ENCODE data around the gene CSTPP1.

CSTPP1 gene

DNA sequence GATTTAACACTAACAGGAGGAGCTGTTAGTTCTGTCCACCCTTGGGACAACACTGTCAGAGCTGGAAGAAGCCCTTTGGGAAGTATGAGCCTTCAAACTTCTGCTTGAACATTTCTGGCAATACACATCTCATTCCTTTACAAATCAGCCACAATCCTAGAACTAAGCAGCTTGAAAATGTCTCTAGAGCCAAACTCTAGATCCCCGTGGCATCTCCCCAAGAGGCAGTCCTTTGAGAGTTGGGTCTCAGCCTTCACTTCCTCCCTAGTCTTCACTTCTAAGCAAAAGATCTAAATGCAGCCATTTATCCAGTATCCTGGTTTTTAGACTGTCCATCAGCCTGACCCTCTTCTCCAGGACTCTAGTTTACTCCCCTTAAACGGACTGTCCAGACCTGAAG lies 213.2 kb downstream of the CSTPP1 start:
- Mint-ChIP-seq H3K4me3 (no peak overlapping the region), H3K9me3 (no peaks in the 10 kb centered on the region), H3K4me1 (ENCODE audit: low read depth) (peaks cover 7% of the 10 kb centered on the region), H3K27ac (no peak overlapping the region), H3K36me3 (ENCODE audit: low read depth) (no peaks in the 10 kb centered on the region), H3K27me3 (ENCODE audit: low read depth) (no peaks in the 10 kb centered on the region)
- DNase-seq (ENCODE audit: low spot score), result no peak

DNA sequence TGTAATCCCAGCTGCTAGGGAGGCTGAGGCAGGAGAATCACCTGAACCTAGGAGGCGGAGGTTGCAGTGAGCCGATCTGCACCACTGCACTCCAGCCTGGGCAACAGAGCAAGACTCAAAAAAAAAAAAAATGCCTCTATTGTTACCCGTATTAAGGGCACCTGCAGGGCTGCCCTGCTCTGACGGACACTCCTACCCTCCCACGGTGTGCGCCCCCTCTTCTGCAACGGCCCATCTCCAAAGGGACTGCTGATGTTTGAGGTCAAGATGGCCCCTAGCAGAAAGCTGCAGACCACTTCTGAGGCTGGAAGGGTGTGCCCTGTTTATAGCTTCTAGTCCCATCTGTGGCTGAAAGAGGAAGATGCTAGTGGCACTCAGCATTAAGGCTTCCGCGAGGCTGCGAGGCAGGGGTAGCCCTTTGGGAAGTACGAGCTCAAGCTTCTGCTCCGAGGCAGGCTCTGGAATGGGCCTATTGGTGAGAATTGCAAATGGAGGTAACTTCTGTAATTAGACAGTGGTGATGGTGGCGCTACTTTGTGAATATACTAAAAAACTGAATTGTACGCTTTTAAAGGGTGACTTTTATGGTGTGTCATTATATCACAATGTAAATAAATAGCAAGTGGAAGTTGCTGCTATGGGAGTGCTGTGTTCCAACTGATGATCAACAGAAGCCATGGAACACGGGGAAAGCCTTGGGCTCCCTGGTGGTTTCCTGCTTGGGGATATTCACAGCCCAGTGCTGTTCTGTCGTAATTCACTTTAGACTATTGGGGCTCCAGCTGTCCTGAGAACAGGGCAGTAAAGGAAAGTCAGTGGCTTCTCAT lies 215.8 kb downstream of the CSTPP1 start:
- no peaks in the 10 kb centered on the region for H3K9me3 Mint-ChIP-seq
- peaks cover 18% of the 10 kb centered on the region for H3K4me1 Mint-ChIP-seq (ENCODE audit: low read depth)
- no peak overlapping the region for H3K27ac Mint-ChIP-seq
- no peak for DNase-seq (ENCODE audit: low spot score)
- H3K4me3 Mint-ChIP-seq, result no peak overlapping the region
- peaks cover 4% of the 10 kb centered on the region for H3K36me3 Mint-ChIP-seq (ENCODE audit: low read depth)
- no peaks in the 10 kb centered on the region for H3K27me3 Mint-ChIP-seq (ENCODE audit: low read depth)

DNA sequence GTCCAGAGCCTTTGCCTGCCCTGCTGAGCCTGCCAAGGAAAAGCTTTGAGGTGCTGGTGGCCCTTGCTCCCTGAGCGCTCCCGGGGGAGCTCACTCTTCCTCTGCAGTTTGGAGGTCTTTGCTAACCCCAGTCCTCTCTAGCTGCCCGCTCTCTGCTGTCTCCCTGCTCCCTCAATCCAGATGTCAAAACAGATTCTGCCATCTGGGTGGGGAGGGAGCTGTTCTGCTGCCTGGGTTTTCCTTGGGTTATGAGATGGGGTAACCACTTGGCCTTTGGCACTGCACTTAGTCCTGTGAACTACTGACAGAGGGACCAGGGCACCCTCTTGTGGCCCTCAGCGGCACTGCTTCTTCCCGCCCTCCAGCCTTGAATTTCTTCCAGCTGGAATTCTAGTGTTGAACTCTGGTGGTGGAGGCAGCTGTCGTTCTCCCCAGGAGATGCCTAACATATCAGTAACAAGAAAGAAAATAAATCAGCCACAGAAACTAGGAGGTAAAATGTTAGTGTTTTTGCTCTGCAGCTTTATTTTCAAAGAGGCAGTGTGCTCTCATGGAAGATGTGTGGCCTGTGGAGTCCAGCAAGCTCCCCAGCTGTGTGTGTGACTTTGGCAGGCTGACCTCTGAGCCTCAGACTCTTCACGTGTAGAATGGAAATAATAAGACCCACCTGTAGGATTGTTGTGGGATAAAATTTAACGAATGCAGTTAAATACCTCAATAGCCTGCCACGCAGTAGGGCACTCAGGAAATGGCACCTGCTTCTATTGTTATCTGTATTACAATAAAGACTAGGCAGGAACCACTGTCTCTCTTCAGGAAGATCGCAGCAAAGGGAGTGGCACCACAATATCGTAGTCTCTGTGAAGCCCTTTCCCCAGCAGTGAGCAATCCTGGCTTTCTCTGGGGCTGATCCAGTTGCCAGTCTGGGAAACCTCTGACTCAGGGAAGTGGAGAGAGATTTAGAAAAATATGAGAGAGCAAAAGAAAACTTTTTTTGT lies 216.7 kb downstream of the CSTPP1 start:
- Mint-ChIP-seq H3K27me3 (ENCODE audit: low read depth) (no peaks in the 10 kb centered on the region), H3K9me3 (no peaks in the 10 kb centered on the region), H3K4me3 (no peak overlapping the region), H3K36me3 (ENCODE audit: low read depth) (peaks cover 4% of the 10 kb centered on the region), H3K27ac (no peak overlapping the region), H3K4me1 (ENCODE audit: low read depth) (peaks cover 18% of the 10 kb centered on the region)
- DNase-seq (ENCODE audit: low spot score), result peak; percentile 35

DNA sequence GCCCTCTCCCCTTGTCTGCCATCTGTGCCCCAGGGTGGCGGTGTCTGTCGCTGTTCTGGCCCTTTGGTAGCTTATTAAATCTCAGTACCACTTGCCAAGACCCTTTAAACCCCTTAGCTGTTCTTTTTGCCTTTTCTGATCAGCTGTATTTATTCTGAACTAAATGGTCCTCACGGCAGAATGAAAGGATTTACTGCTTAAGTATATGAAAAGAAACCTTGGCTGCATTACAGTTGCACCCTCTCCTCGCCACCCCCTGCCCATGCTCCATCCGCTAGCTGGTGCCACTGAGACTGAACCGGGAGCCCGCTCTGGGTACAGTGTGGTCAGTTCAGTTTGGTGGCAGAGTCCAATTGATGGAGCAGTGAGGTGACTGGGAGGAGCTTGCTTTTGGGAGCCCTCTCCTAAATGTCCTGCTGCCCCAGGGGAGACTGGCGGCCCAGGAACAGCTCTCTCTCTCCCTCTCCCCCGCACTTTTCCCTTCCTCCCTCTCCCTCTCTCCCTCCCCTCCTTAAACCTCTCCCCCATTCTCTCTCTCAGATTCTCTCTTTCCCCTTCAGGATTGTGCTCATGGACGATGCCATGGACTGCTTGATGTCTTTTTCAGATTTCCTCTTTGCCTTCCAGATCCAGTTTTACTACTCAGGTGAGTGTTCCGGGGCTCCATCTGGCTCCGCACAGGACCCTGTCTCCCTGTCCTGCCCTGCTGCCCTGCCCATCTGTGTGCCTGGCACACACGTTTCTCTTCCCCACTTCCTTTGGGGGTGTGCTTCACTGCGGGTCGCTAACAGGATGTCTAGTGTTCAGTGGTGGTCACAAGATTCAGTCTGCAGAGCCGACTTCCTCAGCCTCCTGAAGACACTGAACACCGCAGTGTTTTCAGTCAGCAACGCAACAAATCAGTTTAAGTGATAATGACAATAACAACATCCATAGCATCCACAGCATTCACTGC lies 218.3 kb downstream of the CSTPP1 start:
- Mint-ChIP-seq H3K4me1 (ENCODE audit: low read depth) (peaks cover 18% of the 10 kb centered on the region), H3K36me3 (ENCODE audit: low read depth) (peaks cover 4% of the 10 kb centered on the region), H3K4me3 (peak overlapping the region; percentile 67), H3K27ac (peak overlapping the region; percentile 61), H3K9me3 (no peaks in the 10 kb centered on the region), H3K27me3 (ENCODE audit: low read depth) (no peaks in the 10 kb centered on the region)
- DNase-seq (ENCODE audit: low spot score), result no peak

DNA sequence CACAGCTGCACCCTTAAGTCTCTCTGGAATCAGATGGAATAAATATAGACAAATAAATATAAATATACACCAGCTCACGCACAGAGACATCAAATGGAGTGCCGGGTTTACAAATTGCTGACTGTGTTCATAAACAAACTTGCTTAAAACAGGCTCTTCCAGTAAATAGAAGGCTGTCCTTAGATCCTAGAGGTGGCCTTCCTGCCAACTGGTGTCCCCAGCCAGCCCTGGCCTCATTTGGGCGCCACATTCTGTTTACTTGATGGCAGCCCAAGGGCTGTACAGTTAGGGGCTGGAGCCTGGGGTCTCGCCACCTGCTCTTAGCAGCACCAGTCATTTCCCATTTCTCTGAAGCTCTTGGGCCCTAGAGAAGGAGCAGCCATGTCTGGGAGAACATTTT lies 219.3 kb downstream of the CSTPP1 start:
- no peak overlapping the region for H3K27ac Mint-ChIP-seq
- H3K27me3 Mint-ChIP-seq (ENCODE audit: low read depth), result no peaks in the 10 kb centered on the region
- H3K36me3 Mint-ChIP-seq (ENCODE audit: low read depth), result peaks cover 4% of the 10 kb centered on the region
- peaks cover 18% of the 10 kb centered on the region for H3K4me1 Mint-ChIP-seq (ENCODE audit: low read depth)
- DNase-seq (ENCODE audit: low spot score), result no peak
- no peak overlapping the region for H3K4me3 Mint-ChIP-seq
- H3K9me3 Mint-ChIP-seq, result no peaks in the 10 kb centered on the region

DNA sequence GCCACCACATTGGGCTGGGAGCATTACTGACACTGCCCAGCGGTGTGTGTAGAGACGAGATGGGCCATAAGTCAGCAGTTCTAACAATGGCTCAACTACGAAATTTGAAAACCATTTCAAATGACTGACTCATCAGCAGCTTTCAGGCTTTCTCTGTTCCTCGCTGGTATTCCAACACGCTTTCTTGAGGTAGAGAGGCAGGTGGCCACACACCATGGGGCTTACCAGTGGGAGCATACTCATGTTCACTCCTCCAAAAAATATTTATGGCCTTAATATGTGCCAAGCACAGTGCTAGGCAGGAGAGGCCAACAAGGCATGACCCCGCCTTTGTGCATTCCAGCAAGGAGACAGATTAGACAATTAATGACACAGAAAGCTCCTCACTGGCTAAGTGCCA lies 219.8 kb downstream of the CSTPP1 start:
- H3K27me3 Mint-ChIP-seq (ENCODE audit: low read depth), result no peaks in the 10 kb centered on the region
- peaks cover 4% of the 10 kb centered on the region for H3K36me3 Mint-ChIP-seq (ENCODE audit: low read depth)
- H3K4me1 Mint-ChIP-seq (ENCODE audit: low read depth), result peaks cover 18% of the 10 kb centered on the region
- DNase-seq (ENCODE audit: low spot score), result no peak
- no peaks in the 10 kb centered on the region for H3K9me3 Mint-ChIP-seq
- no peak overlapping the region for H3K4me3 Mint-ChIP-seq
- H3K27ac Mint-ChIP-seq, result no peak overlapping the region

DNA sequence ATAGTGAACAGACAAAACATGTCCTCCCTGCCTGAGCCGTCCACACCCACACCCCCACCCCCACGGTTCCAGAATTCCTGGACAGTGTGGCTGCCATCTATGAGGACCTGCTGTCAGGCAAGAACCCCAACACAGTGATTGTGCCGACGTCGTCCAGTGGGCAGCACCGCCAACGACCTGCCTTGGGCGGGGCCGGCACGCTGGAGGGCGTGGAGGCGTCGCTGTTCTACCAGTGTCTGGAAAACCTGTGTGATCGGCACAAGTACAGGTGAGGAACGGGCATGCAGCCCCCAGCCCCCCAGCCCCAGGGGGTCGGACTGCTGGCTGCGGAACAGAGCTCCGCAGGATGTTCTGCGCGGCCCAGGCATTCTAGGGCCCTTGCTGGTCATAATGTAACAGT lies 220.4 kb downstream of the CSTPP1 start:
- H3K9me3 Mint-ChIP-seq, result no peaks in the 10 kb centered on the region
- H3K27ac Mint-ChIP-seq, result no peak overlapping the region
- peaks cover 18% of the 10 kb centered on the region for H3K4me1 Mint-ChIP-seq (ENCODE audit: low read depth)
- no peaks in the 10 kb centered on the region for H3K27me3 Mint-ChIP-seq (ENCODE audit: low read depth)
- H3K4me3 Mint-ChIP-seq, result no peak overlapping the region
- DNase-seq (ENCODE audit: low spot score), result no peak
- H3K36me3 Mint-ChIP-seq (ENCODE audit: low read depth), result peaks cover 4% of the 10 kb centered on the region

DNA sequence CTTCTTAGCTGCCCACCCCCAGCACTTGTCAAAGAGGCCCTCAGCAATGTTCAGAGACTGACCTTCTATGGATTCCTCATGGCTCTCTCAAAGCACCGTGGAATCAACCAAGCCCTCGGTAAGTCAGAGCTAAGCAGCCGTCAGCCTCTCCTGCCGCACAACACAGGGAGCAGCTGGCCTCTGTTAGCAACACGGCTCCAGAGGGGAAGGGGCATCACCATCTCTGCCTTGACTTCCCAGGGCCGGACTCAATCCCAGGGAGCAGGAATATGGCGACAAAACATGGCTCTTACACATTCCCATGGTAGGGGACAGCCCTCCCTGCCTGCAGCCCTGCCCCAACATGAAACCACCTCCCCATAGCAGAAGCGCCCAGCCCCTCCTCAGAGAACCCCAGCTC lies 221.2 kb downstream of the CSTPP1 start:
- Mint-ChIP-seq H3K9me3 (no peaks in the 10 kb centered on the region), H3K27me3 (ENCODE audit: low read depth) (no peaks in the 10 kb centered on the region), H3K27ac (no peak overlapping the region), H3K36me3 (ENCODE audit: low read depth) (peaks cover 4% of the 10 kb centered on the region), H3K4me1 (ENCODE audit: low read depth) (peaks cover 18% of the 10 kb centered on the region), H3K4me3 (no peak overlapping the region)
- DNase-seq (ENCODE audit: low spot score), result no peak

DNA sequence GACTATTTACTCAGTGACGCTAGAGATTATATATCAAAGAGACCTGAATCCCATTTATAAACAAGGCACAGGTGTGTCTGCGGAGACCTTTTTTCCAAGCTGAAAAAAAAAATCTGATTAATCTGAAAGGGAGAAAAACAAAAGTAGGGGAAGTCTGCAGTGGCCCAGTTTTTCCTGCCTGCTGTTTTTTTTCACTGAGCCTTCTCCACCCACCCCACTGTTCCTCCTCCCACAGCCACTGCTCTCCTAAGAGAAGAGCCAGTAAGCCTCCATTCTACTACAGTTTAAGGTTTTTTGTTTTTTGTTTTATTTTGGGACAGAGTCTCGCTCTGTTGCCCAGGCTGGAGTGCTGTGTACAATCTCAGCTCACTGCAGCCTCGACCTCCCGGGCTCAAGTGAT lies 221.7 kb downstream of the CSTPP1 start:
- no peaks in the 10 kb centered on the region for H3K27me3 Mint-ChIP-seq (ENCODE audit: low read depth)
- H3K9me3 Mint-ChIP-seq, result no peaks in the 10 kb centered on the region
- H3K4me3 Mint-ChIP-seq, result no peak overlapping the region
- no peak for DNase-seq (ENCODE audit: low spot score)
- peaks cover 17% of the 10 kb centered on the region for H3K4me1 Mint-ChIP-seq (ENCODE audit: low read depth)
- no peak overlapping the region for H3K27ac Mint-ChIP-seq
- H3K36me3 Mint-ChIP-seq (ENCODE audit: low read depth), result peaks cover 4% of the 10 kb centered on the region

DNA sequence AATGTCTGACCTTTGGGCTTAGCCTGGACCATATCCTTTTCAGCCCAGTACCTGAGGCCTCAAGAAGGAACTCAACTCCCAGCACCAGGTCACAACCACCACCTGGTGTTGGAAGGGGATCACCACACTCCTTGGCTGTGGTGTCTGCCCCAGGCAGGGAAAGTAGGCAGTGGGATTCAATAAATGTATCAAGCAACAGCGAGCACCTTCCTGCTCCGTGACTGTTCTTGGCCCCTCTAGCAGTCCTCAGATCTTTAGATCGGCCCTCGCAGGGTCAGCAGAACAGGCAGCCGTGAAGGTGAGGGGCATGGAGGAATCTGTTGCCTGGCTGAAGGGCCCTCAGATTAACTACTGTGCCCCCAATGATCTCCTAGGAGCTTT lies 224.2 kb downstream of the CSTPP1 start:
- no peak overlapping the region for H3K27ac Mint-ChIP-seq
- no peaks in the 10 kb centered on the region for H3K27me3 Mint-ChIP-seq (ENCODE audit: low read depth)
- no peaks in the 10 kb centered on the region for H3K9me3 Mint-ChIP-seq
- H3K4me3 Mint-ChIP-seq, result no peak overlapping the region
- H3K4me1 Mint-ChIP-seq (ENCODE audit: low read depth), result peaks cover 2% of the 10 kb centered on the region
- H3K36me3 Mint-ChIP-seq (ENCODE audit: low read depth), result peaks cover 8% of the 10 kb centered on the region
- DNase-seq (ENCODE audit: low spot score), result no peak

DNA sequence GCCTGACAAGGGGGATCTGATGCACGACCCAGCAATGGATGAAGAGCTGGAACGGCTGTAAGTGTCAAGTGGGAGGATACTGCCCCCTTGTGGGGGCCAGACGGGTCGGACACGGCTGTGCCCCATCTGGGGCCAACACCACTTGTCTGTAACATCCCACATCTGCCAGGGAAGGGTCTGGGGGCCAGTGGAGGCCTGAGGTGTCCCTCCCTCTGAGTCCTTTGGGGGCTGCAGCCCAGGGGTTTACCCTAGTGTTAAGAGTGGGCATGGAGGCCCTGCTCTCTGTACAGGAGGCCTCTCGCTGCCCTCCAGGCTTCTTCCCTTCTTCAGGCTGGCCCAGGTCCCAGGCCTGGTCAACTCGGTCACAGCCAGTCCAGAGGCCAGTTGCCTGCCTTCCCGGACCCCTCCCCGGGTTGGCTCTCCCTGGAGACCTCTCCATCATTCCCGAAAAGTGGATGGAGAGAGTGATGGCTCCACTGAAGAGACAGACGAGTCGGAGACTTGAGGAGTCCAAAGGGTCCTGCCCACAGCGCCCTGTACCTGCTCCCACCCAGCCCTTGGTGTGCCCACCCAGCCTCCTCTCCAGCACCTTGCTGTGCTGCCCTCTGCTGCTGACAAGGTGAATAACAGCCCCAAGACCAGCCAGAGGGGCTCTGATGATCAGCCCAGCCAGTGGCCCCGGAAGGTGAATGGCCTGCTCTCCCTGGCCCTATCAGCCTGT lies 224.7 kb downstream of the CSTPP1 start:
- Mint-ChIP-seq H3K36me3 (ENCODE audit: low read depth) (peaks cover 8% of the 10 kb centered on the region), H3K27me3 (ENCODE audit: low read depth) (no peaks in the 10 kb centered on the region), H3K9me3 (no peaks in the 10 kb centered on the region), H3K27ac (no peak overlapping the region), H3K4me3 (no peak overlapping the region), H3K4me1 (ENCODE audit: low read depth) (peaks cover 2% of the 10 kb centered on the region)
- DNase-seq (ENCODE audit: low spot score), result peak; percentile 35

DNA sequence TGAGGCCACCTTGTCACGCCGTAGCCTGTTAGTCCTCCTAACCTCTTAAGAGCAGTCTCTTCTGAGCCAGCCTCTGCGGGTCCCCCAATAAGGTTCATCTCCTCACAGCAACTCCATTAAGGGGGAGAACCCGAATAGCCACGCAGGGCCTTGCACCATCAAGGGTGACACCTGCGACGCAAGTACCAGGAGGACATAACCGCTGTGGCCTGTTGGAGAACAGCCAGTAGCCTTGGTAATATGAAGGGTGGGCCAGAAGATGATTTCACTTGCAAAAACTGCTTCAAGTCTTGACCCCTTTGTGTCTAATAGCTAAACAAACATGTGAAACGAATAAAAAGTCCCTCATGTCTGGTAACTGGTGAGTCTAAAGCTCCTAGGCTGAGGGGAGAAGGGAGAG lies 225.3 kb downstream of the CSTPP1 start:
- Mint-ChIP-seq H3K4me1 (ENCODE audit: low read depth) (no peaks in the 10 kb centered on the region), H3K36me3 (ENCODE audit: low read depth) (peaks cover 8% of the 10 kb centered on the region), H3K4me3 (no peak overlapping the region), H3K27ac (no peak overlapping the region), H3K27me3 (ENCODE audit: low read depth) (no peaks in the 10 kb centered on the region), H3K9me3 (no peaks in the 10 kb centered on the region)
- no peak for DNase-seq (ENCODE audit: low spot score)

DNA sequence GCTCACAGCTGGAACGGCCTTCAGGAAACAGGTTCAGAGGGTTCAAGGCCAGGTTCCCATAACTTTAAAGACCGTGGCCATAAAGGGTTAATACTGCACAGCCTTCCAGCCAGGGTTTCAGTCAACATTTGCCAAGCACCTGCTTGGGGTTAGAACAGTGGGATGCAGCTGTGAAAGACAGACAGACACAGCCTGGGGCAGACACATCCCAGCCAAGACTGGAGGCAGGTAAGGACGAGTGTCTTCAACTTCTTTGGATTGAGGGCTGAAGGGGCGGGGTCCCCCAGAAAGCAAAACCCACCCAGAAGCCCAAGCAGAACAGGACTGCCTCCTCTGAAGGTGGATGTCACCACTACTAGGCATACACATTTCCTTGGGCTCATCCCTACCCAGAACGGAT lies 225.9 kb downstream of the CSTPP1 start:
- peaks cover 8% of the 10 kb centered on the region for H3K36me3 Mint-ChIP-seq (ENCODE audit: low read depth)
- no peak overlapping the region for H3K27ac Mint-ChIP-seq
- H3K27me3 Mint-ChIP-seq (ENCODE audit: low read depth), result no peaks in the 10 kb centered on the region
- no peaks in the 10 kb centered on the region for H3K4me1 Mint-ChIP-seq (ENCODE audit: low read depth)
- H3K4me3 Mint-ChIP-seq, result no peak overlapping the region
- DNase-seq (ENCODE audit: low spot score), result no peak
- H3K9me3 Mint-ChIP-seq, result no peaks in the 10 kb centered on the region
